Measurements from ENCODE around the gene DPP4.
"Not testable (repeated sequence)": the region's sequence is repeated elsewhere in the genome, so short reads cannot be mapped to it uniquely, and the experiment has no call there.

DPP4 gene

GRCh38 chr2:162056796-162057399 lies 17.1 kb downstream of the DPP4 start:
- DNase-seq: no peak

DNA sequence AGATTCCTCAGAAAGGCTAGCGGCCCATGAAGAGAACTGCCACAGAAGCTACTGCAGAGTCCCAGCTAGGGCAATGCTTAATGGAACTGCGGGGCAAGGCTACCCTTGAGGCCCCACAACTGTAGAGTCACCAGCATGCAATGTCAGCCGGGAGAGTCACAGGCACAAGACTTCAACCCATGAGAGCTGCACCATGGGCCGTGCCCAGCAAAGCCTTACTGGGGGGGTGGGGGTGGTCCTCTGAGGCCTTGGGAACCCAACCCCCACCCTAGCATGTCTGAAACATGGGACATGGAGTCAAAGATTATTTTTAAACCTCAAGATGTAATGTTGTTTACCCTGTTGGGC lies 20.2 kb downstream of the DPP4 start:
- DNase-seq: no peak

DNA sequence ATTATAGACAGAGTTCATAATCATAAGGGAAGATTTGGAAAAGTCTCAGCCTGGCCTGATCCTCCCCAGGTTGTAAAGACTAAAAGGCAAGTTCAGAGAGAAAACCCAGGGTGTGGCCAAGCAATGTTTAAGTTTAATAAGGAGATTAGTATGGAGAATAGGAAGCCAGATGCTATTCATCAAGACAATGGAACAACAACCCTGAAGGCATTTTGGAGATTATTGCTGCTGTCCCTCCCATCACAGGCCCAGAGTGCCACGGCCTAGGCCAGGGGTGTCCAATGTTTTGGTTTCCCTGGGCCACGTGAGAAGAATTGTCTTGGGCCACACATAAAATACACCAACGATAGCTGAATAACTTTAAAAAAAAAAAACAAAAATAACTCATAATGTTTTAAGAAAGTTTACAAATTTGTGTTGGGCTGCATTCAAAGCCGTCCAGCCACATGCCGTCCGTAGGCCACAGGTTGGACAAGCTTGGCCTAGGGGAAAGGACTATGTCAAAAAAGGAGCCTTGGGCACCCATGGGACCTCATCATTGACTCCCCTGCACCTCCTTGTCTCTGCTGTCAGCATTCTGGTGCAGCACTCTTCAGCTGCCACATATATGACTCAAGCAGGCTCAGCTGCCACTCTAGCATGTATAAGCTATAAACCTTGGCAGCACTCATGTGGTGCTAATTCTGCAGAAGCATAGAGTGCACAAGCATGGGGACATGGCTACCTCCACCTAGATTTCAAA lies 20.8 kb downstream of the DPP4 start:
- no peak for DNase-seq

DNA sequence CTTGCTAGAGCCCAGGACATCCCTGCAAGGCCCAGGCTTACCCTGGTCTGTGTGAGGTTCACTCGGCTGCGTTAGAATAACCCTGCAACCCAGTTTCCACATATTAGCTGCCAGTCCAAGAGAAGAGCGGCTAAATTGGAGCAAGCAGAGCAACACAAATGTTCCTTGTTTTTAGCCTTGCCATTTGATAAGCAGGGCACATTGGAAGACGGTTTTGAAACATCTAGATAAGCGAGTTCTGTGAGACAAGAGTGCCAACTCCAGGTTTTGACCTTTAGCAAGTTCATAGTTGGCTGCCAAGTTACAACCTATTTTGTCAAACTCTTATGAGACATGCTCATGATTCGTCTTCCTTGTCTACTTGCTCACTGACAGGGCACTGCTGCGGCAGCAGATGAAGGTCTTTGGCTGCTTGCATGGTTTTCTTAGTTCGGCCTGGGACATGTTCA lies 23.5 kb downstream of the DPP4 start:
- no peak for DNase-seq

DNA sequence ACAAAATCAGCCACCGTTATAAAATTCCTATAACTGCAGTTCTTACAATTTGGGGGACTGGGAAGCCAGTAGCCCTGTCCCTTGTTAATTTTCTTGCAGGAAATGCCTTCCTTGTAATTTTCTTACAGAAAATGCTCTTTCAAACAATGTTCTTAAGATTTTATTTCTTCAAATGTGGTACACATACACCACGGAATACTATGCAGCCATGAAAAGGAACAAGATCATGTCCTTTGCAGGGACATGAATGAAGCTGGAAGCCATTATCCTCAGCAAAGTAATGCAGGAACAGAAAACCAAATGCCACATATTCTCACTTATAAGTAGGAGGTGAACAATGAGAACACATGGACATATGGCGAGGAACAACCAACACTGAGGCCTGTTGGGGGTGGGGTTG lies 24.9 kb downstream of the DPP4 start:
- DNase-seq: not testable (repeated sequence)

- no peak for DNase-seq
These were observed 29.4 kb downstream of the DPP4 start for GRCh38 chr2:162044586-162044985.

- no peak for DNase-seq
These were observed 30.9 kb downstream of the DPP4 start for GRCh38 chr2:162043132-162043531.

- DNase-seq: no peak
These were observed 32.5 kb downstream of the DPP4 start for GRCh38 chr2:162041485-162041884.

GRCh38 chr2:162038725-162039124 lies 35.3 kb downstream of the DPP4 start:
- no peak for DNase-seq

GRCh38 chr2:162037886-162038285 lies 36.1 kb downstream of the DPP4 start:
- DNase-seq: no peak

GRCh38 chr2:162037028-162037795 lies 36.8 kb downstream of the DPP4 start:
- DNase-seq: no peak

DNA sequence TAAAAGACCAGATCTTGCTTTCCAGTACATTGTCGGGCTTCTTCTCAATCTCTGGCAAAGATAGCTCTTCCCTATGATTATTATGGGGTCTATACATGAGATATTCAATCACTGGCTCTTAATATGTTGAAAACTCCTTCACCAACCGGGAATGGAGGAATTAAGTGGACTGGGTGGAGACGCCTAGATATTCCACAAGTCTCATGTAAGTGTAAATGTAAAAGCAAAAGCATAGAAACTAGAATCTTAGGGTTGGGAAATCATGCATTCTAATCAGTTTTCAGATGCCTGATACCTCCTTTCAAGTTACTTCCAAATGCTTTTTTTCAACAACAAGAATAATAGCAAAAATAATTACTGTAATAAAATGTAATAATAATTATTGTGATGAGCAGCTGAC lies 38.0 kb downstream of the DPP4 start:
- DNase-seq: no peak

DNA sequence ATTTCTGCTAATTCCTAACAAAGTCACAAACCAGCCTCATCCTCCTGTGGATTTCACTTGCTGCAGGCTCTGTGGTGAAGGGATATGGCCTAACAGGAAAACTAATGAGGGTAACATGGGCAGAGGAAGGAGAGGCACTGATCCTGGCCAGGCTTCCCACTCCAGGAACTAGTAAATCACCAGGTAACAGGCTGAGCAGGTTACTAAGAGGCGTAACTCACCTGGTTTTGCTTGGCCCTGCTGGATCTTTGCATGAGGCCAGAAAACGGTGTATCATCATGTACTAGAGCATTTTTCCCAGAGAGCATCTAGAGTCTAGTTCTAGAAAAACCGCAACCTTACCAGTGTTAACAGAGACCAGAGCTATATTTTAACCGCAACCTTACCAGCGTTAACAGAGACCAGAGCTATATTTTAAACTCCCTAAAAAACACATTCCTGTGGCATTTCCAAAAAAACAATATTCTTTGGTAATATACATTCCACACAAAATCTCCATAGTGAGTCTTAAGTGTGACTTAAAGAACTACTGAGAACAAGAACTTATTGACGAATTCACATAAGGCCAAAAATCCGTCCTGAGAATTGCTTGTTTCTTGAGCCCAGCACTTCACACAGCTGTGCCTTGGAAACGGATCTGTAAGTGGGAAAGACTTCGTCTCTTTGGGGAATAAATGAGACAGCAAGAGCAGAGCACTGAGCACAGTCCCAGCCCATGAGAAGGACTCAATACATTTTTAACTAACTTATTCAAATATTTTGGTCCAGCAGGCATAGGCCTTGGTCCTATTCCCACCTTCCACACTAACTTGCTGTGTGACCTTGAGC lies 43.4 kb downstream of the DPP4 start:
- no peak for DNase-seq

DNA sequence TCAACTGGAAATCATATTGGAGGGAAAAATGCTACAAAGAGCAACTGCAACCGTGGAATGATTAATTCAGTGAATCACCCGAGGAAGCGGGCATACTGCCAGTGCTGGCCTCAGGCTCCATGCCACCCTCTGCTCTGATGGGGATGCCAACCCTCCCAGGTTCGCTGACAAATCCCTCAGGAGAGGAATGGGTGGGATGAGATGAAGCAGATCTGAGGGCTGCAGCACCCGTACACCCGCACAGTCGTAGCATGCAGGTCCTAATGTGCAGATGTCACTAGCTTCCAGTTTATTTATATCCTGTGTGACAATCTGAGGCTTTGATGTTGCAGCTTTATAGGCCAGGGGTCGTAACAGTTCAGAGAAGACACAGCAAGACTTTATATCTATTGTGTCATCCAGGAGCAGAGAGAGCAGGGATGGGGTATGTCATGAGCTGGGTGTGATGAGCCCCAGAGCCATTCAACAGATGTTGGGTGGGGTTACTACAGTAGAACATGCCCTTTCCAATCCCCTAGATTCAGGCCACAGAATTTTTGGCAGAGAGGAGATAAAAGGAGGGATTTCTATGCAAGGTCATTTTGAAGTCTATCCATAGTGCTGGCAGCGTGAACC lies 44.6 kb downstream of the DPP4 start:
- no peak for DNase-seq

GRCh38 chr2:162028511-162028910 lies 45.5 kb downstream of the DPP4 start:
- DNase-seq: no peak

DNA sequence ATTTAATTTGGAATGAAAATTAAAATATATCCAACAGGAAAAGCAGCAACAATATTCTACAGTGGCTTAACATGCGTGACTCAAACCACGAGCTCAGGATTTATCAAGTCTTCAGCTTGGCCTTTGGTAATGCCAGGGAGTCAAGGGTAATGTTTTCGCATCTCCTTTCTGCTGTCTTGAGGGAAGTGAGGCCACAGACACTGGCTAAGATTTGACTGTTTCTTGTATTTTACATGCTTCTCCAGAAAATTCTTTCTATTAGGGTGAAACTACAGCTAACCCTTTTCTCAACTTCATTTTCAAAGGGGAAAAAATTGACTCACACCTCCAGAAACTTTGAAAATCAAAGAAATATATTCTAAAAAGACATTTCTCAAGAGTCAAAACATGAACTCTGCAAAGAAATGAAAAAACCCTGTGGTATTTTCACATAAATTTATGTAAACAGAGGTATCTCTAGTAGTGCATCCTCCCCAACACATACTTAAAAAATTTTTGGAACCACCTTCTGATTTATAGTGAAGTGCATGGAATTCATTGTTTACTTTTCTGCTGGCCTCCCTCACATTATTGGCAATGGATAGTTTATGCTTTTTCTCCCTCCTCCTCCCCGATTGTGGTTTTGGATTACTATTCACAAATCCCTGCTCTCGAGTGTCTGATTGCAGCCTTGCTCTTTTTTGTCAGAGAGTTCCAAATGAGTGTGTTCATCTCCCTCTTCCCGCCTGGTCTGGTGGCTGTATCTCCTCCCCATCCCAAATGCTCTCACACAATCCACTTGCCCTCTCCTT lies 48.7 kb downstream of the DPP4 start:
- DNase-seq: no peak

DNA sequence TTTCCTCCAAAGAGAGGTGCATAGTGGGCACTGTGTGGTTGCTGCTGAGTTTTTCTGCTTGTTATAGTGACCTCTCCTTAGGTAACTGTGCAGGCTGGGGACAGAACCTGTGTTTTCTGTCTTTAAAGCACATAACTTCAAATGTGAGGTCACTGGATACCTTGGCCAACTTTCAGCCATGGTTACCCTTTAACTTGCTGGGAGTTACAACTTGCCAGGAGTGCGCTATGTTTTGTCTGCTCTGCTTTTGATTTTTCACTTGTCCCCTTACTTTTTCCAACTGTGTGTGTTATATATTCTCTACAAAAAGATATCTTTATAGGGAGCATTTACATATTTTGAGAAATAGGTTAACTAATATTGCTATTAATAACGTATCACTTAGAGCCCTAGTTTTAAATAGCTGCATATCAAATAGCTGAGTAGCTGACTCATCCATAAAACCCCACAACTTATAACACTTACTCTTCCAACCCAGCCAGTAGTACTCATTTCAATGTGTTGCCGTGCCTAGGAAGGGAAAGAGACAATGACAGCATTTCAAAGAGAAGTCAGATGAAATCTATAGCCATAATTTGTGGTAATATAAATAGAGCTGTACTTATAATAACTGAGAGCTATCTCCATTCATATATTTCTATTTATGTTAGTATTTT lies 51.6 kb downstream of the DPP4 start:
- no peak for DNase-seq

DNA sequence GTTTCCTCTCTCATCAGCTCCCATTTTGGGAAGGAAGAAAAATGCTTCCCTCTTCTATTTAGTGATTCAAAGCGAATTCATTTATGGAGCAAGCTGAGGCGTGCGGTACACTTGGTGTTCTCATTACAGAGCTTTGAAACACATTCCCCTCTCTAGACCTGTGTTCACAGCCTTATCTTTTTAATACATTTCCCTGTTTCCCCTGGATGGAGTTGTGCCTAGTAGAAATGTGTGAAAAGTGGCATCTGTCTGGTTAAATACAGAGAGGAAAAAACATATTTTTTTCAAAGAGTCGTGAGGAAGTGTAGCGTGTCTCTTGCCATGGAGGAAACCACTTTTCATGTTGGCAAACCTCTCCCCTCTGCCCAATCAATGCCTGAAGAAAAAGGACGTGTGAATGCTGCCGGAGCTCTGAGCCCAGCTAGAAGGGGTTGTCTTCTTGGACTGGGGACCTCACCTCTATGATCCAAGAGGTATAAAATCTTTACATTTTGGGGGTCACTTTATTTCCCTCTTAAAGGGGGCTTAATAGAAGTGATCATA lies 52.4 kb downstream of the DPP4 start:
- DNase-seq: no peak

- no peak for DNase-seq
These were observed 55.5 kb downstream of the DPP4 start for GRCh38 chr2:162018530-162018929.

- no peak for DNase-seq
These were observed 56.8 kb downstream of the DPP4 start for GRCh38 chr2:162017233-162017632.

GRCh38 chr2:162016080-162016479 lies 57.9 kb downstream of the DPP4 start:
- DNase-seq: no peak
